HepG2 (cell line): Measurements from ENCODE around the gene CCDC80.

Source experiments
- BHLHE40 ChIP-seq: IDR thresholded peaks from 2 replicates; pipeline ENCODE4 v1.6.1; 2011; ENCODE audit warnings: low read length, improper control_type of control experiment
- DR1 ChIP-seq: sonication (generic); formaldehyde crosslinking; IDR thresholded peaks from 2 replicates; pipeline ENCODE4 v1.8.0; 2021; ENCODE audit warnings: mild to moderate bottlenecking, missing genetic modification reagents, inconsistent platforms
- GZF1 ChIP-seq: sonication (generic); formaldehyde crosslinking; IDR thresholded peaks from 2 replicates; pipeline ENCODE4 v1.5.1; 2020; ENCODE audit warnings: mild to moderate bottlenecking, missing genetic modification reagents
- MIER3 ChIP-seq: IDR thresholded peaks from 2 replicates; pipeline ENCODE4 v1.6.1; 2016; ENCODE audit warnings: missing compliant biosample characterization, borderline replicate concordance
- STAG1 ChIP-seq: sonication (generic); formaldehyde crosslinking; IDR thresholded peaks from 2 replicates; pipeline ENCODE4 v1.4.0; 2020; ENCODE audit warnings: missing genetic modification reagents
- ZNF317 ChIP-seq: sonication (generic); formaldehyde crosslinking; IDR thresholded peaks from 2 replicates; pipeline ENCODE4 v1.5.0; 2020; ENCODE audit warnings: mild to moderate bottlenecking, missing genetic modification reagents
- TF ChIP-seq, protein P1 (sequence below), 2 experiments: IDR thresholded peaks; 2 replicates each; pipeline ENCODE4 v1.6.1; 2011 to 2012; ENCODE audit warnings: low read length in 2 of 2, borderline replicate concordance in 1 of 2, low read depth in 1 of 2, mild to moderate bottlenecking in 1 of 2, moderate library complexity in 1 of 2
- TF ChIP-seq, protein P2 (sequence below): sonication (generic); formaldehyde crosslinking; IDR thresholded peaks from 2 replicates; pipeline ENCODE4 v1.4.0; 2020; ENCODE audit warnings: mild to moderate bottlenecking, low read depth, missing genetic modification reagents

DNA sequence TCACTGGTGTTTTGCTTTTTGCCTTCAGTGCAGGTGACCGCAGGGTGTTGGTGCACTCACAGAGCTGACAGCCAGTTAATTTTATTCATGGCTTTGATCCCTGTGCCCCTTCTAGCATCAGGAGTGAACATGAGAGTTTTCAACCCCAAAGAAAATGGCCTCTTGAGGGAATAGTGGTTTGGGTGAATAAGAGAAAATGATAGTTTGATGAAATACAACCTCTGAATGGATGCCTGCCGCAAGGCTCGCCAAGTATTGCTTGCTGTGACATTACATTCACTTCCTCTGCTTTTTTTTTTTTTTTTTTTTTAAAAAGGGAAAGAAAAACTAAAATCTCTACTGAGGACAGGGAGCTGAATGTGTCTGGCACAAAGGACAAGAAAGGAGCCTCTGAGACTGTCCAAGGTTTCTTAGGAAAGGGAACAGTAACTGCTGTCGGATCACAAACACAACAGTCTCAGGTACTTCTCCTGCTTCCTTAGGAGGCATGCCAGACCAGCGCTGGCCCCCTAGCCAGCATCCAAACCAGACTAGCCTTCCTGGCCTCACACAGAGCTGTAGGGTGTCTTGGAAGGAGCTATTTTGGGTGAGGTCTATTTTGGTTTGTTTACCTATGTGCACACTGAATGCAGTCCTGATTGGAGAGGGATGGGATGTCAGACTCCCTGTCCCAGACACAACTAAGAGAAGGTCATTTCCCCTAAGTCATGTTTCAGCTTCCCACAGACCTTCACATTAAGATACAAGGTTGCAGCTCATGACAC is 29.0 kb downstream of the CCDC80 start:
- TF ChIP-seq MIER3 (CRISPR knock-in tag), result no peak
- no peak for TF ChIP-seq DR1
- no peak for TF ChIP-seq STAG1 (CRISPR knock-in tag)
- TF ChIP-seq, protein P1, sequence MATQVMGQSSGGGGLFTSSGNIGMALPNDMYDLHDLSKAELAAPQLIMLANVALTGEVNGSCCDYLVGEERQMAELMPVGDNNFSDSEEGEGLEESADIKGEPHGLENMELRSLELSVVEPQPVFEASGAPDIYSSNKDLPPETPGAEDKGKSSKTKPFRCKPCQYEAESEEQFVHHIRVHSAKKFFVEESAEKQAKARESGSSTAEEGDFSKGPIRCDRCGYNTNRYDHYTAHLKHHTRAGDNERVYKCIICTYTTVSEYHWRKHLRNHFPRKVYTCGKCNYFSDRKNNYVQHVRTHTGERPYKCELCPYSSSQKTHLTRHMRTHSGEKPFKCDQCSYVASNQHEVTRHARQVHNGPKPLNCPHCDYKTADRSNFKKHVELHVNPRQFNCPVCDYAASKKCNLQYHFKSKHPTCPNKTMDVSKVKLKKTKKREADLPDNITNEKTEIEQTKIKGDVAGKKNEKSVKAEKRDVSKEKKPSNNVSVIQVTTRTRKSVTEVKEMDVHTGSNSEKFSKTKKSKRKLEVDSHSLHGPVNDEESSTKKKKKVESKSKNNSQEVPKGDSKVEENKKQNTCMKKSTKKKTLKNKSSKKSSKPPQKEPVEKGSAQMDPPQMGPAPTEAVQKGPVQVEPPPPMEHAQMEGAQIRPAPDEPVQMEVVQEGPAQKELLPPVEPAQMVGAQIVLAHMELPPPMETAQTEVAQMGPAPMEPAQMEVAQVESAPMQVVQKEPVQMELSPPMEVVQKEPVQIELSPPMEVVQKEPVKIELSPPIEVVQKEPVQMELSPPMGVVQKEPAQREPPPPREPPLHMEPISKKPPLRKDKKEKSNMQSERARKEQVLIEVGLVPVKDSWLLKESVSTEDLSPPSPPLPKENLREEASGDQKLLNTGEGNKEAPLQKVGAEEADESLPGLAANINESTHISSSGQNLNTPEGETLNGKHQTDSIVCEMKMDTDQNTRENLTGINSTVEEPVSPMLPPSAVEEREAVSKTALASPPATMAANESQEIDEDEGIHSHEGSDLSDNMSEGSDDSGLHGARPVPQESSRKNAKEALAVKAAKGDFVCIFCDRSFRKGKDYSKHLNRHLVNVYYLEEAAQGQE (IDR thresholded peaks at IDR 0.05; ENCODE audit: borderline replicate concordance in 1 of 2, low read depth in 1 of 2, low read length in 2 of 2), result no peak
- TF ChIP-seq ZNF317 (CRISPR knock-in tag), result no peak
- no peak for TF ChIP-seq GZF1 (CRISPR knock-in tag)
- TF ChIP-seq, protein P2, sequence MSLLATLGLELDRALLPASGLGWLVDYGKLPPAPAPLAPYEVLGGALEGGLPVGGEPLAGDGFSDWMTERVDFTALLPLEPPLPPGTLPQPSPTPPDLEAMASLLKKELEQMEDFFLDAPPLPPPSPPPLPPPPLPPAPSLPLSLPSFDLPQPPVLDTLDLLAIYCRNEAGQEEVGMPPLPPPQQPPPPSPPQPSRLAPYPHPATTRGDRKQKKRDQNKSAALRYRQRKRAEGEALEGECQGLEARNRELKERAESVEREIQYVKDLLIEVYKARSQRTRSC (CRISPR knock-in tag), result no peak
- TF ChIP-seq BHLHE40, result no peak
